GM21423 (cell line): Measurements from ENCODE around the gene DUOXA1.

ENCODE experiments used
- ATAC-seq: cut with Tn5 transposase; IDR thresholded peaks from one replicate; pipeline ENCODE4 v1.9.1; 2021; ENCODE audit warnings: mild to moderate bottlenecking, moderate library complexity; ENCODE audit not compliant: unreplicated experiment

The DUOXA1 gene

GRCh38 chr15:45129651-45130129 lies at the start of gene DUOXA1, which contains the start of gene DUOX1:
Gene DUOXA1 (minus strand): TSS chr15:45129879. CDS start chr15:45123014, 6,865 bp downstream.
Gene DUOX1 (plus strand): TSS chr15:45129994. CDS start chr15:45131967, 1,973 bp downstream.
- no peak for ATAC-seq

GRCh38 chr15:45177285-45177684 lies 47.6 kb upstream of the DUOXA1 start:
- ATAC-seq, result no peak

GRCh38 chr15:45174577-45174976 lies 44.9 kb upstream of the DUOXA1 start:
- ATAC-seq, result no peak

GRCh38 chr15:45174069-45174468 lies 44.4 kb upstream of the DUOXA1 start:
- no peak for ATAC-seq

GRCh38 chr15:45171912-45172311 lies 42.2 kb upstream of the DUOXA1 start:
- no peak for ATAC-seq

GRCh38 chr15:45169608-45170480 lies 40.2 kb upstream of the DUOXA1 start:
- ATAC-seq, result no peak

GRCh38 chr15:45168751-45169551 lies 39.3 kb upstream of the DUOXA1 start:
- no peak for ATAC-seq

- no peak for ATAC-seq
Measured at GRCh38 chr15:45168286-45168685, 38.6 kb upstream of the DUOXA1 start.

- ATAC-seq, result no peak
Measured at GRCh38 chr15:45167631-45168205, 38.0 kb upstream of the DUOXA1 start.

GRCh38 chr15:45166834-45167630 lies 37.4 kb upstream of the DUOXA1 start:
- peak; percentile 94 for ATAC-seq

GRCh38 chr15:45165536-45165935 lies 35.9 kb upstream of the DUOXA1 start:
- no peak for ATAC-seq

GRCh38 chr15:45164914-45165313 lies 35.2 kb upstream of the DUOXA1 start:
- no peak for ATAC-seq

- ATAC-seq, result no peak
Measured at GRCh38 chr15:45163508-45163856, 33.8 kb upstream of the DUOXA1 start.

GRCh38 chr15:45162771-45163507 lies 33.3 kb upstream of the DUOXA1 start:
- ATAC-seq, result peak; percentile 44

- ATAC-seq, result no peak
Measured at GRCh38 chr15:45161666-45162065, 32.0 kb upstream of the DUOXA1 start.

GRCh38 chr15:45157974-45158373 lies 28.3 kb upstream of the DUOXA1 start:
- no peak for ATAC-seq

GRCh38 chr15:45156744-45157455 lies 27.2 kb upstream of the DUOXA1 start:
- ATAC-seq, result no peak

- no peak for ATAC-seq
Measured at GRCh38 chr15:45155739-45156138, 26.1 kb upstream of the DUOXA1 start.
